Trophoblast cell (in vitro differentiated cells and primary cell): ENCODE data around the gene HS6ST3.

Source experiments
- DNase-seq, 2 donors: peaks; one replicate each; pipeline ENCODE4 v3.0.0-alpha.2; 2016
- H2AFZ ChIP-seq: 2 replicates; pipeline ENCODE4 v1.6.1; 2013; ENCODE audit warnings: low read length, moderate library complexity, mild to moderate bottlenecking; ENCODE audit not compliant: insufficient read depth, poor library complexity
- H2AK5ac ChIP-seq: 2 replicates; pipeline ENCODE4 v1.6.1; 2013; ENCODE audit warnings: mild to moderate bottlenecking, low read length
- H2BK120ac ChIP-seq: 2 replicates; pipeline ENCODE4 v1.6.1; 2013; ENCODE audit warnings: low read length, mild to moderate bottlenecking, moderate library complexity; ENCODE audit not compliant: insufficient read depth, poor library complexity
- H2BK12ac ChIP-seq: 2 replicates; pipeline ENCODE4 v1.6.1; 2013; ENCODE audit warnings: mild to moderate bottlenecking, low read length, moderate library complexity
- H2BK5ac ChIP-seq: 2 replicates; pipeline ENCODE4 v1.6.1; 2013; ENCODE audit warnings: low read length, low read depth, moderate library complexity, mild to moderate bottlenecking; ENCODE audit not compliant: poor library complexity
- H3K14ac ChIP-seq: 2 replicates; pipeline ENCODE4 v1.6.1; 2013; ENCODE audit warnings: mild to moderate bottlenecking, low read length
- H3K18ac ChIP-seq: 2 replicates; pipeline ENCODE4 v1.6.1; 2013; ENCODE audit warnings: mild to moderate bottlenecking, low read length
- H3K23ac ChIP-seq: 2 replicates; pipeline ENCODE4 v1.6.1; 2013; ENCODE audit warnings: low read length
- H3K27ac ChIP-seq: 2 replicates; pipeline ENCODE4 v1.5.1; 2013; ENCODE audit warnings: low read depth, mild to moderate bottlenecking, inconsistent platforms, low read length, moderate library complexity
- H3K27me3 ChIP-seq: 2 replicates; pipeline ENCODE4 v1.6.1; 2013; ENCODE audit warnings: inconsistent platforms, mild to moderate bottlenecking, low read length, moderate library complexity; ENCODE audit not compliant: insufficient read depth
- H3K36me3 ChIP-seq, 2 experiments: 1 replicate in 1 of 2; 2 replicates in 1 of 2; pipeline ENCODE4 v1.6.1; 2013; ENCODE audit warnings: low read length in 2 of 2, mild to moderate bottlenecking in 2 of 2, moderate library complexity in 1 of 2; ENCODE audit not compliant: insufficient read depth in 2 of 2, control insufficient read depth in 1 of 2
- H3K4ac ChIP-seq: 2 replicates; pipeline ENCODE4 v1.6.1; 2013; ENCODE audit warnings: low read depth, mild to moderate bottlenecking, low read length, moderate library complexity
- H3K4me1 ChIP-seq, 2 experiments: 1 replicate in 1 of 2; 2 replicates in 1 of 2; pipeline ENCODE4 v1.6.1; 2013; ENCODE audit warnings: low read length in 2 of 2, mild to moderate bottlenecking in 2 of 2, moderate library complexity in 1 of 2; ENCODE audit not compliant: insufficient read depth in 2 of 2, control insufficient read depth in 1 of 2
- H3K4me2 ChIP-seq: 2 replicates; pipeline ENCODE4 v1.6.1; 2013; ENCODE audit warnings: inconsistent platforms, mild to moderate bottlenecking, low read length, moderate library complexity
- H3K4me3 ChIP-seq: 2 replicates; pipeline ENCODE4 v1.5.1; 2013; ENCODE audit warnings: mild to moderate bottlenecking, low read depth, low read length, inconsistent platforms
- H3K79me1 ChIP-seq: one replicate; pipeline ENCODE4 v1.6.1; 2013; ENCODE audit warnings: low read length
- H3K79me2 ChIP-seq: 2 replicates; pipeline ENCODE4 v1.6.1; 2013; ENCODE audit warnings: low read length, mild to moderate bottlenecking; ENCODE audit not compliant: control insufficient read depth, insufficient read depth, poor library complexity
- H3K9ac ChIP-seq: 2 replicates; pipeline ENCODE4 v1.6.1; 2013; ENCODE audit warnings: mild to moderate bottlenecking, low read length
- H3K9me3 ChIP-seq: 2 replicates; pipeline ENCODE4 v1.6.1; 2013; ENCODE audit warnings: low read depth, mild to moderate bottlenecking, control low read depth, inconsistent platforms, low read length; ENCODE audit not compliant: insufficient read depth
- H4K12ac ChIP-seq: 2 replicates; pipeline ENCODE4 v1.6.1; 2013; ENCODE audit warnings: low read depth, mild to moderate bottlenecking, low read length, moderate library complexity
- H4K8ac ChIP-seq: 2 replicates; pipeline ENCODE4 v1.6.1; 2013; ENCODE audit warnings: low read depth, mild to moderate bottlenecking, low read length, moderate library complexity
- H4K91ac ChIP-seq: one replicate; pipeline ENCODE4 v1.6.1; 2013; ENCODE audit warnings: low read depth, mild to moderate bottlenecking, low read length, moderate library complexity
- WGBS: extraction: QIAGEN DNeasy Blood & Tissue Kit; methylation state at CpG from one replicate; pipeline ENCODE4 v1.1.7; 2013; ENCODE audit warnings: missing lambda C conversion rate; ENCODE audit not compliant: insufficient read length, insufficient coverage; ENCODE audit errors: extremely low coverage; 5-methylcytosine and 5-hydroxymethylcytosine counted together

The HS6ST3 gene

DNA sequence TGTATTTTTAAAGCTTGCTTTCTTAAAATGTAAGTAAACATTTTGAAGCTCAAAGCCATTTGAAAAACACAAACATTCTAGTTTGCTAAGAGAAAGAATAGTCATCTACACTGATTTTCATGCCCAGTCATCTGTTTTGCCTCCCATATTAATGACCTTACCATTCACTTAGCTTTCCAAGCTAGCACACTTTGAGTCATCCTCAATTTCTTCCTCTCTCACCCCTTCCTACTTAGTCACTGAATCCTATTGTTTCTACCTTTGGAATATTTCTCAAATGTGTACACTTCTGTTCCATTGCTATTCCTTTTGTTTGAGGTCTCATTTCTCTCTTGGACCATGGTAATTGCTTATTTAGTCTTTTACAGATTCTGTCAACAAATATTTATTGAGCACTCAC lies 7.3 kb upstream of the HS6ST3 start:
- Histone ChIP-seq H3K23ac (no peak overlapping the region), H3K14ac (no peak overlapping the region), H3K4me1 (peaks cover 0 to 4% of the 10 kb centered on the region in 2 experiments)

DNA sequence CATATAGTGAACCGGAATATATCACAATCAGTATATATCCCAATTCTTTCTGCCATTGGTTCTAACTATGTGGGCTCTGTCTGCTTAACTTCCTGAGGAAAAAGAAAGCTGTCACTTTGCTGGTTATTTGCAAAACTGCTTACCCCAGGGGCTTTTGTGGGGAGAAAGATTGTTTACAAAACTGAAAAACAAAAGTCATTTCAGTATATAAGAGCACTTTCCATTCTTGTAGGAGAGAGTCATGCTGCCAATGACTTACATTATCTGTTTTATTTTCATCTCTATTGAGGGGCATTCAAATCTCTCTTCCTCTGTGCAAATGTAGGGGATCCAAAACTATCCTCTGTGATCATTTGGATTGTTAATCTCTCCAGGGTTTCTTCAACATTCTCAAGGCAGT lies 3.2 kb upstream of the HS6ST3 start:
- no peak overlapping the region for H4K8ac ChIP-seq
- H3K18ac ChIP-seq = no peak overlapping the region
- H4K12ac ChIP-seq = no peak overlapping the region
- peaks cover 2% of the 10 kb centered on the region for H3K9me3 ChIP-seq
- H3K27ac ChIP-seq = no peak overlapping the region
- DNase-seq = no peak
- H2AK5ac ChIP-seq = no peak overlapping the region
- no peak overlapping the region for H3K14ac ChIP-seq
- no peak overlapping the region for H3K9ac ChIP-seq
- H2BK120ac ChIP-seq = no peak overlapping the region
- no peak overlapping the region for H3K4me3 ChIP-seq
- no peak overlapping the region for H2BK5ac ChIP-seq
- H3K23ac ChIP-seq = no peak overlapping the region
- no peaks in the 10 kb centered on the region for H3K36me3 ChIP-seq
- H3K4me1 ChIP-seq = peaks cover 2 to 4% of the 10 kb centered on the region in 2 experiments
- H3K4me2 ChIP-seq = no peak overlapping the region
- no peak overlapping the region for H4K91ac ChIP-seq
- no peak overlapping the region for H2BK12ac ChIP-seq
- H3K4ac ChIP-seq = no peak overlapping the region
- H3K79me1 ChIP-seq = no peaks in the 10 kb centered on the region
- no peaks in the 10 kb centered on the region for H3K79me2 ChIP-seq
- H2AFZ ChIP-seq = no peak overlapping the region
- peaks cover 15% of the 10 kb centered on the region for H3K27me3 ChIP-seq
- no CpG with 5 or more reads among the region's 1 CpG for WGBS

More for the DNA sequence above, 7.3 kb upstream of the HS6ST3 start:
- Histone ChIP-seq H4K91ac (no peak overlapping the region), H2AFZ (no peak overlapping the region), H2BK5ac (no peak overlapping the region), H3K18ac (no peak overlapping the region), H3K9me3 (peaks cover 2% of the 10 kb centered on the region), H3K27me3 (no peaks in the 10 kb centered on the region), H3K9ac (no peak overlapping the region), H2BK12ac (no peak overlapping the region), H3K79me2 (no peaks in the 10 kb centered on the region), H2BK120ac (no peak overlapping the region), H2AK5ac (no peak overlapping the region), H3K4ac (no peak overlapping the region), H3K4me3 (no peak overlapping the region), H3K79me1 (no peaks in the 10 kb centered on the region), H4K8ac (no peak overlapping the region), H3K27ac (no peak overlapping the region), H4K12ac (no peak overlapping the region), H3K36me3 (no peaks in the 10 kb centered on the region), H3K4me2 (no peak overlapping the region)
- no peak for DNase-seq

DNA sequence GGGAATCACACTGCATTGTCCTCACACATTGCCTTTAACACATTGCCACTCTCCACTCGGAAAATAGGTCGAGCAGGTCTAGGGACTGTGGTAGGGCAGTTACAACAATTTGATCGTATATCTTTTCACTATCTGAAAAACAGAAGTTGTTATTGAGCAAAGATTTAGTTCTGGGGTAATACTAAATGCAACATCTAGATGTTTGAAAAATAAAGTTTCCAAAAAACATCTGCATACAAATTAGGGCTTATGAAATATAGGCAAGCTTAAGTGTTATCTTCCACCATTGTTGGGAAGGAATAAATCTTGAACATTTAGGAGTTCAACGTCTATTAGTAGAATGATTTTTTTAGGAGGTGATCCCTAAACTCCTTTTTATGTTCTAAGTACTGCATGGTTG lies 768 bp upstream of the HS6ST3 start:
- Histone ChIP-seq H3K36me3 (no peaks in the 10 kb centered on the region), H3K18ac (no peak overlapping the region), H4K91ac (no peak overlapping the region), H2AK5ac (no peak overlapping the region), H3K79me1 (no peaks in the 10 kb centered on the region), H3K23ac (no peak overlapping the region), H2AFZ (no peak overlapping the region), H3K4me1 (peaks cover 2 to 4% of the 10 kb centered on the region in 2 experiments), H3K27ac (no peak overlapping the region), H3K14ac (no peak overlapping the region), H3K9me3 (peaks cover 2% of the 10 kb centered on the region), H2BK12ac (no peak overlapping the region), H4K12ac (no peak overlapping the region), H3K27me3 (peaks cover 19% of the 10 kb centered on the region), H3K4me2 (peak overlapping the region; percentile 71), H2BK120ac (no peak overlapping the region), H3K4ac (no peak overlapping the region), H3K4me3 (no peak overlapping the region), H3K79me2 (no peaks in the 10 kb centered on the region), H4K8ac (no peak overlapping the region), H3K9ac (no peak overlapping the region), H2BK5ac (no peak overlapping the region)
- no peak for DNase-seq
- no CpG with 5 or more reads among the region's 4 CpGs for WGBS

DNA sequence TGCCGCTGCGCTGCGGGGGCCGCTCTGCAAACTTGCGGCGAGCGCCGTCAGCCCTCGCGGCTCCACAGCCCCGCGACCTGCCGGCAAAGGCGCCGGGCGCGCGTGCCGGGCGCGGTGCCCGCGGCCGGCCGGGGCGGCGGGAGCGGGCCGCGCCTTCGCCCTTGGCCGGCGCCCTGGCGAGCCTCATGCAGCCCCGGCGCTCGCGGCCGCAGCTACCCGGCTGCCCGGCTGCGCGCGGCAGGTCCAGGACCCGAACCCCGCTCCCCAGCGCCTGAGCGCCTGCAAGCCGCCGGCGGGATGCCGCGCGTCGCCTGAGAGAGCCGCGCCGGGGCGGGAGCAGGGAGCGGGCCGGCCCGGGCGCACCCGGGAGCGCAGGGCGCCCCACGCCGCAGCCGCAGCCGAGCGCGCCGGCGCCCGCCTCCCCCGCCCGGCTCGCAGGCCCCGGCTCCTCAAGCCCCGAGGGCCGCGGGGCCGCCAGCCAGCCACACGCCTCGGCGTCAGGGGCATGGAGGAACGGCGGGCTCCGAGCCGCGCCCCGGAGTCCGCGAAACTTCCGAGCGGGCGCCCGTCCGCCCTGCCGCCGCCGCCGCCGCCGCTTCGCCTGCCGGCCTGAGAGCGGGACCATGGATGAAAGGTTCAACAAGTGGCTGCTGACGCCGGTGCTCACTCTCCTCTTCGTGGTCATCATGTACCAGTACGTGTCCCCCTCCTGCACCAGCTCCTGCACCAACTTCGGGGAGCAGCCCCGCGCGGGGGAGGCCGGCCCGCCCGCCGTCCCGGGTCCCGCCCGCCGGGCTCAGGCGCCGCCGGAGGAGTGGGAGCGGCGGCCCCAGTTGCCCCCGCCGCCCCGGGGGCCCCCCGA lies 564 bp downstream of the HS6ST3 start:
- Histone ChIP-seq H4K8ac (no peak overlapping the region), H3K9me3 (no peaks in the 10 kb centered on the region), H3K9ac (no peak overlapping the region), H2BK12ac (no peak overlapping the region), H2AFZ (peak overlapping the region; percentile 38), H4K12ac (no peak overlapping the region), H3K14ac (no peak overlapping the region), H3K4ac (no peak overlapping the region), H2AK5ac (no peak overlapping the region), H3K23ac (no peak overlapping the region), H2BK5ac (no peak overlapping the region), H3K4me1 (peaks cover 2 to 4% of the 10 kb centered on the region in 2 experiments), H3K4me2 (peak overlapping the region; percentile 71), H3K27me3 (peaks cover 19% of the 10 kb centered on the region), H3K36me3 (no peaks in the 10 kb centered on the region), H3K4me3 (peak overlapping the region; percentile 75), H3K79me2 (no peaks in the 10 kb centered on the region), H4K91ac (no peak overlapping the region), H2BK120ac (no peak overlapping the region), H3K18ac (no peak overlapping the region), H3K27ac (no peak overlapping the region), H3K79me1 (no peaks in the 10 kb centered on the region)
- no CpG with 5 or more reads among the region's 133 CpGs for WGBS
- peak in 1 of 2 donors; percentile 12 for DNase-seq
